GM23338 (cell line): ENCODE measurements around the gene HLA-F. TPM values are rescaled to one million over a fixed set of nuclear protein-coding genes. Genes with fewer than 3 reads are reported as not detected.

Experiments used
- polyA plus RNA-seq: library from polyadenylated mRNA; unstranded; fragments of >200 nt; fragmentation: Nextera tagmentation; extraction: Ambion mirVana; gene quantifications from 2 replicates; pipeline ENCODE4 v1.2.1, GENCODE V29; 2016
- small RNA-seq: library from RNA; depleted of rRNA; stranded (forward); fragments of <200 nt; gene quantifications from one replicate; pipeline ENCODE3, GENCODE V24; 2014; ENCODE audit warnings: low replicate concordance
- total RNA-seq: library from RNA; depleted of rRNA; stranded (reverse); fragments of >200 nt; shearing (Covaris generic); gene quantifications from 2 replicates; pipeline ENCODE4 v1.2.3, GENCODE V29; 2014; rRNA removed

HLA-F gene
- total and polyA plus RNA-seq, 2 experiments from 2014 or later = 4.4 to 10.4 TPM

Small RNA genes lying within 50 kb of the gene (small RNA-seq; reads per million reads assigned to genes)
- gene AL645939.2 (not detected), gene AL645939.3 (not detected), gene AL645939.4 (not detected), gene RF00019 (not detected)

Other genes starting within 250 kb of the HLA-F start
- gene MAS1L, start 235.5 kb upstream of the HLA-F start, total RNA-seq = not detected in 2 replicates
- gene MAS1L, start 235.5 kb upstream of the HLA-F start, polyA plus RNA-seq = not detected in 2 replicates
- not detected in 2 replicates for gene UBD, start 163.7 kb upstream of the HLA-F start, total RNA-seq
- gene UBD, start 163.7 kb upstream of the HLA-F start, polyA plus RNA-seq = not detected in 2 replicates
- gene OR2H2, start 138.3 kb upstream of the HLA-F start, total RNA-seq = not detected in 2 replicates
- 0.83 and 0.86 TPM in 2 replicates for gene OR2H2, start 138.3 kb upstream of the HLA-F start, polyA plus RNA-seq
- 50.2 and 78.9 TPM in 2 replicates for gene GABBR1, start 90.3 kb upstream of the HLA-F start, total RNA-seq
- gene GABBR1, start 90.3 kb upstream of the HLA-F start, polyA plus RNA-seq = 36.6 and 42.8 TPM in 2 replicates
- gene MOG, start 66.3 kb upstream of the HLA-F start, total RNA-seq = 0.74 and 2.5 TPM in 2 replicates
- 0.49 and 0.55 TPM in 2 replicates for gene MOG, start 66.3 kb upstream of the HLA-F start, polyA plus RNA-seq
- gene ZFP57, start 42.3 kb upstream of the HLA-F start, total RNA-seq = 0.59 and 2.8 TPM in 2 replicates
- 0.84 and 1.3 TPM in 2 replicates for gene ZFP57, start 42.3 kb upstream of the HLA-F start, polyA plus RNA-seq
- gene HLA-G, start 104.4 kb downstream of the HLA-F start, total RNA-seq = 1.5 and 2.8 TPM in 2 replicates
- gene HLA-G, start 104.4 kb downstream of the HLA-F start, polyA plus RNA-seq = 2.5 and 2.6 TPM in 2 replicates
- 173 and 203 TPM in 2 replicates for gene HLA-A, start 219.1 kb downstream of the HLA-F start, total RNA-seq
- gene HLA-A, start 219.1 kb downstream of the HLA-F start, polyA plus RNA-seq = 170 and 180 TPM in 2 replicates